ENCODE measurements around the gene AP1S3.

AP1S3 gene

DNA sequence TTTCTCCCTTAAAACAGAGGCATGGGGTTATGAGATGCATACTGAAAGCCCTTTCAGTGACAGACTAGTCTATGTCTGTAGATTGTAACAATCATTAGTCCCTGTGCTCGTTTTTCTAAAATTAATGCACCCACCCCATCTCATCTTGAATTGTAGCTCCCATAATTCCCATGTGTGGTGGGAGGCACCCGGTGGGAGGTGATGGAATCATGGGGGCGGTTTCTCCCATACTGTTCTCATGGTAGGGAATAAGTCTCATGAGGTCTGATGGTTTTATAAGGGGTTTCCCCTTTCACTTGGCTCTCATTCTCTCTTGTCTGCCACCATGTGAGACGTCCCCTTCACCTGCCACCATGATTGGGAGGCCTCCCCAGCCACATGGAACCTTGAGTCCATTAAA is 100.9 kb downstream of the AP1S3 start:
- in situ Hi-C loops (cut with MboI; ENCODE audit: low pct_unique_long_range_greater_than_20kb, low sequenced_read_pairs, unreplicated experiment), result no loop called here
- no peak for DNase-seq (ENCODE audit: low spot score)
- TF ChIP-seq, protein P1, sequence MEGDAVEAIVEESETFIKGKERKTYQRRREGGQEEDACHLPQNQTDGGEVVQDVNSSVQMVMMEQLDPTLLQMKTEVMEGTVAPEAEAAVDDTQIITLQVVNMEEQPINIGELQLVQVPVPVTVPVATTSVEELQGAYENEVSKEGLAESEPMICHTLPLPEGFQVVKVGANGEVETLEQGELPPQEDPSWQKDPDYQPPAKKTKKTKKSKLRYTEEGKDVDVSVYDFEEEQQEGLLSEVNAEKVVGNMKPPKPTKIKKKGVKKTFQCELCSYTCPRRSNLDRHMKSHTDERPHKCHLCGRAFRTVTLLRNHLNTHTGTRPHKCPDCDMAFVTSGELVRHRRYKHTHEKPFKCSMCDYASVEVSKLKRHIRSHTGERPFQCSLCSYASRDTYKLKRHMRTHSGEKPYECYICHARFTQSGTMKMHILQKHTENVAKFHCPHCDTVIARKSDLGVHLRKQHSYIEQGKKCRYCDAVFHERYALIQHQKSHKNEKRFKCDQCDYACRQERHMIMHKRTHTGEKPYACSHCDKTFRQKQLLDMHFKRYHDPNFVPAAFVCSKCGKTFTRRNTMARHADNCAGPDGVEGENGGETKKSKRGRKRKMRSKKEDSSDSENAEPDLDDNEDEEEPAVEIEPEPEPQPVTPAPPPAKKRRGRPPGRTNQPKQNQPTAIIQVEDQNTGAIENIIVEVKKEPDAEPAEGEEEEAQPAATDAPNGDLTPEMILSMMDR (IDR thresholded peaks at IDR 0.05; ENCODE audit: extremely low read depth, insufficient read depth, missing control alignments), result no peak

DNA sequence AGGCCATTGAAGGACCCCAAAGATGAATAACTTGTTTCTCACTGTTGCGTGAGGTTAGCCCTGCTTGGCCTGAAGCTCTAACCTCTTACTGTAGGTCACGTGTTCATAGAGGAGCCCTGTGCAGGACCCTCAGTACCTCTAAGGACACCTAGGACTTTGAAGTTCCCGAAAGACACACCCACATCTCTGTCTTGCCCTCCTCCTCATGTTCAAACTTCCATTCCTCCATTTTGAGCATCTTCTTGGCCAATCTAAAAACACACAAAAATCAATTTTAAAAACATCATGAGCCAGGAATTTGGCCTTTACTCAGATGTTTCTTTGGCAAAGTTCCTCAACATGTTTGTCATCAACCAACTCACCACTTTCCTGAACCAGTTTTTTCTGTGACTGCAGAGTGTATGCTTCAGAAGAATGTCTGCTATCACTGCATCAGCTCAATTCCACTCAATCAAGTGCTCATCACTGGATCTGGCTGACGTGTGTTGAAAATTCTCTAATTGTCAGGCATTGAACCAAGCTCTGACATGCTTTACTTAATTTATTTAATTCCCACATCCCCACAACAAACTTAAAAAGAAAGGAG is 101.6 kb downstream of the AP1S3 start:
- TF ChIP-seq, protein P1 (IDR thresholded peaks at IDR 0.05; ENCODE audit: extremely low read depth, insufficient read depth, missing control alignments), result no peak
- in situ Hi-C loops (cut with MboI; ENCODE audit: low pct_unique_long_range_greater_than_20kb, low sequenced_read_pairs, unreplicated experiment), result no loop called here
- DNase-seq (ENCODE audit: low spot score), result no peak

DNA sequence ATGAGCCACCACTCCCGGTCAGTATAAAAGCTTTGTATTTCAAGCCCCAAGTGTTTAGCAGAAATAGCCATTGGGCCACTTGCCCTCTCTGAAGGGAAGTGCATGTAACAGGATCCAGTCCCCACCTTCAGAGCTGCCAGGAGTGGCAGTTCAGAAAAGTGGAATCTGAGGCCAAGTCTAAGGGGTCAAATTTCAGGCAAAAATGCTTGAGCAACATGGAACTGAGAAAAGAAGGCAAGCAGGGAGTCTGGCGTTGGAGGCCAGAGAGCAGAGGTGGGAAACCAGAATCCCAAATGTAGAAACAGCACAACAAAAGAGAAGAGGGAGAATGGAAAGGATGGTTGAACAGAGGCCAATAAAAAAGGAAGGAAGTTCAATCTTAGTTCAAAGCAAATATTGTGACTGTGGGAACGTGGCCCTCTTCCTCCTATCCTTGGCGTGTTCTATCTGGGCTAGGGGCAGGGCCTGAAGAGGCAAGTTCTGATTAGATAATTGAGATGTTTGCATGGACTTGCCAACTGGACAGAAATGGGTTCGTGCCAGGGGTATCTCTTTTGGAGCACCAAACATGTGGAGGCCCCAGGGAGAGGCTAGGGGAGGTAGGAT is 102.2 kb downstream of the AP1S3 start:
- TF ChIP-seq, protein P1 (IDR thresholded peaks at IDR 0.05; ENCODE audit: extremely low read depth, insufficient read depth, missing control alignments), result no peak
- no peak for DNase-seq (ENCODE audit: low spot score)
- in situ Hi-C loops (cut with MboI; ENCODE audit: low pct_unique_long_range_greater_than_20kb, low sequenced_read_pairs, unreplicated experiment), result no loop called here

DNA sequence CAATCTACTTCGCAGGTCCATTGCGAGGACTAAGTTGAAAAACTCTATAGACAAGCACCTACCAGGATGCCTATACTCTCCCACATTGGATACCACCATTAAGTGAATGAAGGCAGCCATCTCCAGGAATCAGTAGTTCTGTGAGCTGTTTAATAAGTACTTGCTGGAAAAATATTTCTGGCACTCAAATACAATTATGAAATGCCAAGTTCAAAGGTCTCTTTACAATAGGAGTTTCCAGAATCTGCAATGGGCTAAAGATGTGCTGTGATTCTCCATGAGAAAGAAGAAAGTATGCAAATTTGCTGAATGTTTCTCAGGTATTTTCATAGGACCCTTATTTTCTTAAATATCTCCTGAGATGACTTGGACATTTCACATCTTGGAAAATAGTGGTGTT is 103.0 kb downstream of the AP1S3 start:
- in situ Hi-C loops (cut with MboI; ENCODE audit: low pct_unique_long_range_greater_than_20kb, low sequenced_read_pairs, unreplicated experiment), result no loop called here
- TF ChIP-seq, protein P1 (IDR thresholded peaks at IDR 0.05; ENCODE audit: extremely low read depth, insufficient read depth, missing control alignments), result no peak

DNA sequence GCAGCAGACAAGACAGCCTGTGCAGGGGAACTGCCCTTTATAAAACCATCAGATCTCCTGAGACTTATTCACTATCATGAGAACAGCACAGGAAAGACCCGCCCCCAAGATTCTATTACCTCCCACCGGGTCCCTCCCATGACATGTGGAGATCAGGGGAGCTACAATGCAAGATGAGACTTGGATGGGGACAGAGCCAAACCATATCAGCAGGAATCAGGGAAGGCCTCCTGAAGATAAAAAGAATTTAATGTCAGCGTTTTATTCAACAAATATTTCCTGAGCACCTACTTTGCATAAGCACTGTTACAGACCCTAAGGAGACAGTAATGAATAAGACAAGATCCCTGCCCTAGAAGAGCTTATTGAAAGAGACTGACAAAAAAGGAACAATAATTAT is 105.0 kb downstream of the AP1S3 start:
- TF ChIP-seq, protein P1 (IDR thresholded peaks at IDR 0.05; ENCODE audit: extremely low read depth, insufficient read depth, missing control alignments), result no peak
- in situ Hi-C loops (cut with MboI; ENCODE audit: low pct_unique_long_range_greater_than_20kb, low sequenced_read_pairs, unreplicated experiment), result no loop called here
- DNase-seq (ENCODE audit: low spot score), result no peak

More for the DNA sequence above, 103.0 kb downstream of the AP1S3 start:
- no peak for DNase-seq (ENCODE audit: low spot score)

DNA sequence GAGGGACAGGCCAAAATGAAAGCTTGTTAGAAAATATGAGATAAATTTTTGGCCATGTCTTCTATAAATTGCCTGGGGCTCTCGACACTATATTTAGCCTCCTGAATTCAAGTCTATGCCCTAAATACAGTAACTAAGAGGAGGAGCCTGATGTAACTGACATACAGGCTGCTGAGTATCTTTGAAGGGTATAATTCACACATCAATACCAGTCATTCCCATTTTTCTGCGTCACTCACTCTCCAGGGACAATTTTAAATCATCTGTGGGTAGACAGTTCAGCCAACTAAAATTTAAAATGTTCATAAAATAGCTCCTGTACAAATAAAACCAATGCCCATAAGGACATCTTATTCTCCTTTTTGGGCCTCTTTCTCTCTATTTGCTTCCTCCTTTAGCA is 105.9 kb downstream of the AP1S3 start:
- TF ChIP-seq, protein P1 (IDR thresholded peaks at IDR 0.05; ENCODE audit: extremely low read depth, insufficient read depth, missing control alignments), result no peak
- in situ Hi-C loops (cut with MboI; ENCODE audit: low pct_unique_long_range_greater_than_20kb, low sequenced_read_pairs, unreplicated experiment), result no loop called here
- no peak for DNase-seq (ENCODE audit: low spot score)

All from GM13977 (cell line).